Transverse colon (tissue), 4 donors: ENCODE results near the gene CCDC85C. TPM values are rescaled to one million over a fixed set of nuclear protein-coding genes. Genes with fewer than 3 reads are reported as not detected.

Experiments
- DNase-seq: peaks from one replicate; pipeline ENCODE4 v3.0.0-alpha.2; 2019
- H3K27ac ChIP-seq, 4 donors: fragments of 200-600 bp; sonication (generic); 2 replicates each; pipeline ENCODE4 v1.5.1; 2016 to 2018; ENCODE audit warnings: inconsistent platforms in 4 of 4
- H3K27me3 ChIP-seq: fragments of 200-600 bp; sonication (generic); 2 replicates; pipeline ENCODE4 v1.5.1; 2017; ENCODE audit warnings: inconsistent platforms
- H3K36me3 ChIP-seq, 4 donors: fragments of 200-600 bp; sonication (generic); 2 replicates each; pipeline ENCODE4 v1.5.1; 2017 to 2019; ENCODE audit warnings: inconsistent platforms in 4 of 4
- H3K4me1 ChIP-seq, 4 donors: fragments of 200-600 bp; sonication (generic); 2 replicates each; pipeline ENCODE4 v1.5.1; 2017 to 2020; ENCODE audit warnings: inconsistent platforms in 4 of 4
- H3K4me3 ChIP-seq, 4 donors: fragments of 200-600 bp; sonication (generic); 1 replicate in 1 of 4; 2 replicates in 3 of 4; pipeline versions ENCODE4 v1.5.1 to v1.6.1; 2017 to 2019; ENCODE audit warnings: inconsistent platforms in 4 of 4
- H3K9me3 ChIP-seq, 2 donors: fragments of 200-600 bp; sonication (generic); 2 replicates each; pipeline ENCODE4 v1.5.1; 2017 to 2019; ENCODE audit warnings: inconsistent platforms in 2 of 2
- CTCF ChIP-seq, 5 experiments: fragments of 200-600 bp in 3 of 5; fragments of 450-650 bp in 2 of 5; sonication (generic) in 3 of 5; IDR thresholded peaks; 1 replicate in 2 of 5; 2 replicates in 3 of 5; pipeline ENCODE4 v1.5.1; 2016 to 2017; ENCODE audit warnings: antibody characterized with exemption in 5 of 5, inconsistent platforms in 3 of 5, mild to moderate bottlenecking in 2 of 5, moderate library complexity in 1 of 5
- EP300 ChIP-seq: sonication (generic); formaldehyde crosslinking; IDR thresholded peaks from one replicate; pipeline ENCODE4 v1.6.1; 2017; ENCODE audit warnings: antibody characterized with exemption, low read depth
- POLR2A ChIP-seq: fragments of 450-650 bp; IDR thresholded peaks from one replicate; pipeline ENCODE4 v1.6.1; 2016; ENCODE audit warnings: antibody characterized with exemption, mild to moderate bottlenecking, moderate library complexity
- POLR2AphosphoS5 ChIP-seq, 3 donors: sonication (generic); formaldehyde crosslinking; IDR thresholded peaks; one replicate each; pipeline ENCODE4 v1.6.1; 2016; ENCODE audit warnings: antibody characterized with exemption in 3 of 3
- WGBS, 2 donors: methylation state at CpG; one replicate each; pipeline ENCODE4 v1.1.5; 2018; ENCODE audit warnings: low coverage in 1 of 2; 5-methylcytosine and 5-hydroxymethylcytosine counted together
- in situ Hi-C, 4 donors: fragments of 200-750 bp; cut with MboI; loops; one replicate each; pipeline versions ENCODE4 v1.15.0 to v1.15.1; 2017; ENCODE audit warnings: low sequenced_read_pairs in 3 of 4, low pct_ligation_motif_present in 1 of 4, low pct_unique_long_range_greater_than_20kb in 1 of 4
- intact Hi-C: fragments of 100-400 bp; cut with DNase I; formaldehyde crosslinking; loops from one replicate; pipeline ENCODE4 v1.15.1; 2023; ENCODE audit warnings: low total_unique reads
- total RNA-seq, 4 donors: library from RNA; depleted of rRNA; stranded (reverse); fragments of >200 nt; gene quantifications; one replicate each; pipeline ENCODE4 v1.1.0, GENCODE V29; 2016

Gene CCDC85C
- total RNA-seq, 4 donors from 2014 or later, result 19.3 to 55.4 (median 45.7) TPM

- no peaks in the 10 kb centered on the region for H3K9me3 ChIP-seq
- H3K27ac ChIP-seq, result peak overlapping the region; percentile 82 to 89 (median 86)
- peaks cover 64 to 74% (median 72%) of the 10 kb centered on the region in 4 donors for H3K4me1 ChIP-seq
- H3K36me3 ChIP-seq, result no peaks in the 10 kb centered on the region
- intact Hi-C loops (no loop called here), in situ Hi-C loops (no loop called here)
- DNase-seq, result peak; percentile 62
- 13 to 36% methylated on average over 4 to 12 of the region's 12 CpGs for WGBS, 2 donors
- TF ChIP-seq EP300 (no peak), CTCF (IDR thresholded peaks at IDR 0.05) (no peak), POLR2AphosphoS5 (IDR thresholded peaks at IDR 0.05) (peak; percentile 28 to 68 (median 33)), POLR2A (peak; percentile 9)
- H3K27me3 ChIP-seq, result no peaks in the 10 kb centered on the region
- peak overlapping the region in 2 of 4 donors; percentile 7 to 17 for H3K4me3 ChIP-seq
Observed at GRCh38 chr14:99578541-99579101, 25.4 kb downstream of the CCDC85C start.

GRCh38 chr14:99576761-99577705 lies 27.0 kb downstream of the CCDC85C start:
- Histone ChIP-seq H3K4me1 (peaks cover 80 to 90% (median 88%) of the 10 kb centered on the region in 4 donors), H3K27me3 (no peaks in the 10 kb centered on the region), H3K36me3 (no peaks in the 10 kb centered on the region), H3K9me3 (no peaks in the 10 kb centered on the region), H3K4me3 (no peak overlapping the region), H3K27ac (peak overlapping the region; percentile 77 to 86 (median 84))
- DNase-seq, result no peak
- TF ChIP-seq POLR2AphosphoS5 (IDR thresholded peaks at IDR 0.05) (no peak), CTCF (IDR thresholded peaks at IDR 0.05) (no peak), POLR2A (no peak), EP300 (no peak)
- 60 to 73% methylated on average over 2 to 25 of the region's 26 CpGs for WGBS, 2 donors
- intact Hi-C loops, result no loop called here
- in situ Hi-C loops, result no loop called here

GRCh38 chr14:99576304-99576703 lies 27.7 kb downstream of the CCDC85C start:
- WGBS, 2 donors, result 64% methylated on average over 5 of the region's 5 CpGs; no CpG with 5 or more reads in 1 of the 2 donors
- H3K27ac ChIP-seq, result peak overlapping the region; percentile 77 to 86 (median 84)
- H3K4me3 ChIP-seq, result no peak overlapping the region
- H3K36me3 ChIP-seq, result no peaks in the 10 kb centered on the region
- no peaks in the 10 kb centered on the region for H3K9me3 ChIP-seq
- intact Hi-C loops (no loop called here), in situ Hi-C loops (no loop called here)
- DNase-seq, result no peak
- TF ChIP-seq CTCF (IDR thresholded peaks at IDR 0.05), result no peak
- no peak for TF ChIP-seq EP300
- no peak for TF ChIP-seq POLR2AphosphoS5 (IDR thresholded peaks at IDR 0.05)
- H3K4me1 ChIP-seq, result peaks cover 87 to 98% (median 94%) of the 10 kb centered on the region in 4 donors
- no peaks in the 10 kb centered on the region for H3K27me3 ChIP-seq
